Measurements from ENCODE around the gene ZNF169.
"Not testable (repeated sequence)": the region's sequence is repeated elsewhere in the genome, so short reads cannot be mapped to it uniquely, and the experiment has no call there.

- TF ChIP-seq, protein P1, sequence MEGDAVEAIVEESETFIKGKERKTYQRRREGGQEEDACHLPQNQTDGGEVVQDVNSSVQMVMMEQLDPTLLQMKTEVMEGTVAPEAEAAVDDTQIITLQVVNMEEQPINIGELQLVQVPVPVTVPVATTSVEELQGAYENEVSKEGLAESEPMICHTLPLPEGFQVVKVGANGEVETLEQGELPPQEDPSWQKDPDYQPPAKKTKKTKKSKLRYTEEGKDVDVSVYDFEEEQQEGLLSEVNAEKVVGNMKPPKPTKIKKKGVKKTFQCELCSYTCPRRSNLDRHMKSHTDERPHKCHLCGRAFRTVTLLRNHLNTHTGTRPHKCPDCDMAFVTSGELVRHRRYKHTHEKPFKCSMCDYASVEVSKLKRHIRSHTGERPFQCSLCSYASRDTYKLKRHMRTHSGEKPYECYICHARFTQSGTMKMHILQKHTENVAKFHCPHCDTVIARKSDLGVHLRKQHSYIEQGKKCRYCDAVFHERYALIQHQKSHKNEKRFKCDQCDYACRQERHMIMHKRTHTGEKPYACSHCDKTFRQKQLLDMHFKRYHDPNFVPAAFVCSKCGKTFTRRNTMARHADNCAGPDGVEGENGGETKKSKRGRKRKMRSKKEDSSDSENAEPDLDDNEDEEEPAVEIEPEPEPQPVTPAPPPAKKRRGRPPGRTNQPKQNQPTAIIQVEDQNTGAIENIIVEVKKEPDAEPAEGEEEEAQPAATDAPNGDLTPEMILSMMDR (IDR thresholded peaks at IDR 0.05; ENCODE audit: insufficient read depth, low read depth, low read length) = not testable (repeated sequence)
- not testable (repeated sequence) for TF ChIP-seq EZH2 (IDR thresholded peaks at IDR 0.05; ENCODE audit: insufficient read depth, low read length)
Measured at GRCh38 chr9:94241098-94241497, 18.0 kb upstream of the ZNF169 start.

Measured in astrocyte (in vitro differentiated cells and primary cell).